ENCODE measurements around the gene TMF1.

TMF1 gene

DNA sequence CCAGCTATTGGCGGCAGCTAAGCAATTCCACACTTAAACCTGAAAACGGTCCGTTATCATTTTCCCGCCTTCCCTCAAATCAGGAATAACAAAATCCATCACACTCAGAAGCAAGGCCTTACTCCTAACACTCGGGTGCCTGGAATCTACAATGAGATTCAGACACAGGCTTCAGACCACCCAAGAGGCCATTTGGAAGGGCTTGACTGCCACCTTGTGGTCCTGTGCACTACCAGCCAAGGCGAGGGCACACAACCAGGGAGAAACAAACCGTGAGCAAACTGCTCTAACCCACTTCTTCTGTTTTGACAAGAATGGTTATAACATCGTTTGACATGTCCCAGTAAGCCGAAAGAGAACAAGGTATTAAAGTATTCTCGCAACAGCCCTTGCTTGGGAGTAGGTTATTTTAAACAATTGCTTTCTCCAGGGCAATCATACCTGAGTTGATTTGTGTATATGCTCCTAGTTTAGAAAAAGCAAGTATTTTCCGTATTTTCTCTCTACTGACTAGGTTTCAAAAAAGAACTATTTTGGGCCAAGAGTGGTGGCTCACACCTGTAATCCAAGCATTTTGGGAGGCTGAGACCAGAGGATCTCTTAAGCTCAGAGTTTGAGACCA, 79.7 kb downstream of the TMF1 start:
- DNase-seq: peak; percentile 54
